Putamen (tissue), 1 donor: ENCODE results near the gene NUFIP2.
"Not testable (repeated sequence)": the region's sequence is repeated elsewhere in the genome, so short reads cannot be mapped to it uniquely, and the experiment has no call there.

Experiments used
- DNase-seq: peaks from one replicate; pipeline ENCODE4 v3.0.0-alpha.2; 2016; ENCODE audit warnings: low spot score

Gene NUFIP2

GRCh38 chr17:29293890-29294579 is at the start of gene NUFIP2:
Gene NUFIP2 (minus strand): TSS chr17:29294148. CDS start chr17:29294059, 89 bp downstream.
- DNase-seq, result peak; percentile 100

- DNase-seq, result no peak
Measured at GRCh38 chr17:29342158-29342765, 48.3 kb upstream of the NUFIP2 start.

- no peak for DNase-seq
Measured at GRCh38 chr17:29341726-29342125, 47.8 kb upstream of the NUFIP2 start.

GRCh38 chr17:29339016-29339415 is 45.1 kb upstream of the NUFIP2 start:
- not testable (repeated sequence) for DNase-seq

- DNase-seq, result peak; percentile 22
Measured at GRCh38 chr17:29331708-29332085, 37.7 kb upstream of the NUFIP2 start.

- DNase-seq, result no peak
Measured at GRCh38 chr17:29331075-29331707, 37.2 kb upstream of the NUFIP2 start.

- no peak for DNase-seq
Measured at GRCh38 chr17:29327412-29327811, 33.5 kb upstream of the NUFIP2 start.

- DNase-seq, result no peak
Measured at GRCh38 chr17:29326023-29326813, 32.3 kb upstream of the NUFIP2 start.

GRCh38 chr17:29322363-29322762 is 28.4 kb upstream of the NUFIP2 start:
- DNase-seq, result no peak

GRCh38 chr17:29303386-29303785 is 9.4 kb upstream of the NUFIP2 start:
- no peak for DNase-seq

- no peak for DNase-seq
Measured at GRCh38 chr17:29299031-29299430, 5.1 kb upstream of the NUFIP2 start.

- no peak for DNase-seq
Measured at GRCh38 chr17:29295420-29295819, 1.5 kb upstream of the NUFIP2 start.

- DNase-seq, result no peak
Measured at GRCh38 chr17:29294580-29294900, 592 bp upstream of the NUFIP2 start.

- DNase-seq, result peak; percentile 50
Measured at GRCh38 chr17:29292992-29293889, 707 bp downstream of the NUFIP2 start.

- peak; percentile 47 for DNase-seq
Measured at GRCh38 chr17:29292071-29292991, 1.6 kb downstream of the NUFIP2 start.

GRCh38 chr17:29291163-29291752 is 2.7 kb downstream of the NUFIP2 start:
- peak; percentile 74 for DNase-seq

- no peak for DNase-seq
Measured at GRCh38 chr17:29289852-29290251, 4.1 kb downstream of the NUFIP2 start.

- no peak for DNase-seq
Measured at GRCh38 chr17:29283961-29284360, 10.0 kb downstream of the NUFIP2 start.

- no peak for DNase-seq
Measured at GRCh38 chr17:29283496-29283895, 10.5 kb downstream of the NUFIP2 start.

- no peak for DNase-seq
Measured at GRCh38 chr17:29279397-29280070, 14.4 kb downstream of the NUFIP2 start.
